HEK293 (cell line): ENCODE measurements around the gene KRT33A.

Experiments
- CTCF ChIA-PET: fragments of 350-600 bp; formaldehyde crosslinking; extraction: SDS; loops from one replicate; lab custom pipeline; 2021; ENCODE audit warnings: antibody characterized with exemption; lab: Yijun Ruan, JAX
- POLR2A ChIA-PET: fragments of 300-600 bp; formaldehyde crosslinking; extraction: SDS; loops from one replicate; lab custom pipeline; 2020; ENCODE audit warnings: antibody characterized with exemption, inconsistent platforms; lab: Yijun Ruan, JAX
- H3K27ac ChIP-seq: fragments of 200-500 bp; sonication (Bioruptor generic); 2 replicates; pipeline ENCODE4 v1.5.1; 2014; ENCODE audit warnings: low read depth, low read length, control low read depth, inconsistent platforms; ENCODE audit errors: extremely low read depth
- H3K36me3 ChIP-seq, 2 experiments: fragments of 200-500 bp in 1 of 2; sonication (Bioruptor generic) in 1 of 2; 1 replicate in 1 of 2; 2 replicates in 1 of 2; pipeline ENCODE4 v1.5.1; 2014 to 2017; ENCODE audit warnings: inconsistent platforms in 2 of 2, low read length in 2 of 2; ENCODE audit not compliant: control insufficient read depth in 2 of 2, insufficient read depth in 1 of 2
- H3K4me1 ChIP-seq: fragments of 200-500 bp; sonication (Bioruptor generic); 2 replicates; pipeline ENCODE4 v1.5.1; 2014; ENCODE audit warnings: mild to moderate bottlenecking, low read length, inconsistent platforms; ENCODE audit not compliant: control insufficient read depth, insufficient read depth
- H3K4me3 ChIP-seq: 2 replicates; pipeline ENCODE4 v1.5.1; 2011; ENCODE audit warnings: low read depth, mild to moderate bottlenecking, control low read depth, low read length, moderate library complexity
- H3K9me3 ChIP-seq: fragments of 200-500 bp; sonication (Bioruptor generic); 2 replicates; pipeline ENCODE4 v1.5.1; 2014; ENCODE audit warnings: low read depth, low read length, inconsistent platforms; ENCODE audit not compliant: control insufficient read depth, insufficient read depth
- ATF2 ChIP-seq: fragments of 450-650 bp; formaldehyde crosslinking; IDR thresholded peaks from 2 replicates; pipeline ENCODE4 v1.5.1; 2016; ENCODE audit warnings: missing biosample characterization, missing genetic modification characterization, low read depth
- ELK4 ChIP-seq: IDR thresholded peaks from 2 replicates; pipeline ENCODE4 v1.6.1; 2011; ENCODE audit warnings: mild to moderate bottlenecking, low read depth, low read length, borderline replicate concordance
- GFI1B ChIP-seq: fragments of 450-650 bp; formaldehyde crosslinking; IDR thresholded peaks from 2 replicates; pipeline ENCODE4 v1.5.1; 2016; ENCODE audit warnings: missing biosample characterization, missing genetic modification characterization
- GLIS1 ChIP-seq: fragments of 450-650 bp; formaldehyde crosslinking; IDR thresholded peaks from 2 replicates; pipeline ENCODE4 v1.5.1; 2016; ENCODE audit warnings: missing biosample characterization, missing genetic modification characterization
- HIC1 ChIP-seq: fragments of 450-650 bp; formaldehyde crosslinking; IDR thresholded peaks from 2 replicates; pipeline ENCODE4 v1.5.1; 2016; ENCODE audit warnings: missing biosample characterization, missing genetic modification characterization
- HOXC10 ChIP-seq: sonication (generic); formaldehyde crosslinking; IDR thresholded peaks from 2 replicates; pipeline ENCODE4 v1.8.1; 2023; ENCODE audit warnings: mild to moderate bottlenecking, missing genetic modification reagents
- MEIS1 ChIP-seq: sonication (generic); formaldehyde crosslinking; IDR thresholded peaks from 2 replicates; pipeline ENCODE4 v1.8.1; 2022; ENCODE audit warnings: missing genetic modification reagents, mild to moderate bottlenecking, borderline replicate concordance
- REPIN1 ChIP-seq: fragments of 450-650 bp; formaldehyde crosslinking; IDR thresholded peaks from 2 replicates; pipeline ENCODE4 v1.5.1; 2017; ENCODE audit warnings: missing biosample characterization, missing genetic modification characterization, low read depth
- SCRT1 ChIP-seq: fragments of 450-650 bp; formaldehyde crosslinking; IDR thresholded peaks from 2 replicates; pipeline ENCODE4 v1.5.1; 2016; ENCODE audit warnings: missing biosample characterization, missing genetic modification characterization, borderline replicate concordance
- YY1 ChIP-seq: fragments of 450-650 bp; formaldehyde crosslinking; IDR thresholded peaks from 2 replicates; pipeline ENCODE4 v1.5.1; 2018; ENCODE audit warnings: missing biosample characterization, missing genetic modification characterization
- ZNF112 ChIP-seq: fragments of 450-650 bp; formaldehyde crosslinking; IDR thresholded peaks from 2 replicates; pipeline ENCODE4 v1.5.0; 2017; ENCODE audit warnings: missing biosample characterization, missing genetic modification characterization
- ZNF138 ChIP-seq: fragments of 450-650 bp; formaldehyde crosslinking; IDR thresholded peaks from 2 replicates; pipeline ENCODE4 v1.5.1; 2016; ENCODE audit warnings: missing biosample characterization, missing genetic modification characterization, borderline replicate concordance
- ZNF146 ChIP-seq: fragments of 450-650 bp; formaldehyde crosslinking; IDR thresholded peaks from 2 replicates; pipeline ENCODE4 v1.5.1; 2016; ENCODE audit warnings: missing biosample characterization, missing genetic modification characterization
- ZNF148 ChIP-seq: fragments of 450-650 bp; formaldehyde crosslinking; IDR thresholded peaks from 2 replicates; pipeline ENCODE4 v1.5.0; 2017; ENCODE audit warnings: missing biosample characterization, missing genetic modification characterization, borderline replicate concordance
- ZNF155 ChIP-seq: fragments of 450-650 bp; formaldehyde crosslinking; IDR thresholded peaks from 2 replicates; pipeline ENCODE4 v1.5.1; 2016; ENCODE audit warnings: missing biosample characterization, missing genetic modification characterization
- ZNF175 ChIP-seq: fragments of 450-650 bp; formaldehyde crosslinking; IDR thresholded peaks from 2 replicates; pipeline ENCODE4 v1.5.1; 2016; ENCODE audit warnings: missing biosample characterization, missing genetic modification characterization
- ZNF19 ChIP-seq: fragments of 450-650 bp; formaldehyde crosslinking; IDR thresholded peaks from 2 replicates; pipeline ENCODE4; 2016; ENCODE audit warnings: missing biosample characterization, missing genetic modification characterization, low read depth
- ZNF223 ChIP-seq: fragments of 450-650 bp; formaldehyde crosslinking; IDR thresholded peaks from 2 replicates; pipeline ENCODE4 v1.5.1; 2016; ENCODE audit warnings: missing biosample characterization, missing genetic modification characterization
- ZNF266 ChIP-seq: fragments of 450-650 bp; formaldehyde crosslinking; IDR thresholded peaks from 2 replicates; pipeline ENCODE4 v1.5.1; 2016; ENCODE audit warnings: missing biosample characterization, missing genetic modification characterization, low read depth
- ZNF335 ChIP-seq: fragments of 450-650 bp; formaldehyde crosslinking; conservative IDR thresholded peaks from 2 replicates; pipeline ENCODE4 v1.5.1; 2016; ENCODE audit warnings: missing biosample characterization, missing genetic modification characterization
- ZNF548 ChIP-seq: fragments of 450-650 bp; formaldehyde crosslinking; IDR thresholded peaks from 2 replicates; pipeline ENCODE4 v1.5.1; 2016; ENCODE audit warnings: missing biosample characterization, missing genetic modification characterization
- ZNF626 ChIP-seq: fragments of 450-650 bp; sonication (Bioruptor Pico); formaldehyde crosslinking; IDR thresholded peaks from 2 replicates; pipeline ENCODE4 v1.5.1; 2018; ENCODE audit warnings: missing biosample characterization, missing genetic modification characterization, inconsistent platforms
- ZNF658 ChIP-seq: fragments of 450-650 bp; formaldehyde crosslinking; IDR thresholded peaks from 2 replicates; pipeline ENCODE4; 2016; ENCODE audit warnings: missing biosample characterization, missing genetic modification characterization
- ZNF704 ChIP-seq: fragments of 450-650 bp; formaldehyde crosslinking; IDR thresholded peaks from 2 replicates; pipeline ENCODE4 v1.5.1; 2016; ENCODE audit warnings: missing biosample characterization, missing genetic modification characterization
- ZNF792 ChIP-seq: fragments of 450-650 bp; formaldehyde crosslinking; IDR thresholded peaks from 2 replicates; pipeline ENCODE4 v1.5.1; 2016; ENCODE audit warnings: missing biosample characterization, missing genetic modification characterization
- ZNF837 ChIP-seq: fragments of 450-650 bp; formaldehyde crosslinking; IDR thresholded peaks from 2 replicates; pipeline ENCODE4 v1.5.1; 2016; ENCODE audit warnings: missing biosample characterization, missing genetic modification characterization
- ZNF843 ChIP-seq: fragments of 450-650 bp; formaldehyde crosslinking; IDR thresholded peaks from 2 replicates; pipeline ENCODE4 v1.5.1; 2016; ENCODE audit warnings: missing biosample characterization, missing genetic modification characterization

Gene KRT33A

GRCh38 chr17:41393826-41394225 lies 43.2 kb upstream of the KRT33A start (continued):
- no peak for TF ChIP-seq ZNF148
- TF ChIP-seq ZNF146 = no peak
- no peak for TF ChIP-seq HIC1 (tag by site-specific recombination)
- no peak for TF ChIP-seq ZNF112 (tag by site-specific recombination)
- TF ChIP-seq ZNF626 = no peak
- TF ChIP-seq ZNF658 (tag by site-specific recombination) = no peak
- no peak for TF ChIP-seq YY1 (tag by site-specific recombination)
- no peak for TF ChIP-seq ELK4
- TF ChIP-seq, all 188 proteins: peak for 0

GRCh38 chr17:41393294-41393693 lies 42.7 kb upstream of the KRT33A start:
- Histone ChIP-seq H3K4me3 (no peak overlapping the region), H3K4me1 (peaks cover 2% of the 10 kb centered on the region; the same call in 1 of the 2 replicates), H3K36me3 (no peaks in the 10 kb centered on the region), H3K27ac (no peak overlapping the region), H3K9me3 (no peaks in the 10 kb centered on the region)
- POLR2A ChIA-PET = no interaction called here
- CTCF ChIA-PET = no interaction called here
- TF ChIP-seq ZNF266 (tag by site-specific recombination) (no peak), ZNF155 (tag by site-specific recombination) (no peak), ZNF138 (tag by site-specific recombination) (no peak), ZNF335 (tag by site-specific recombination) (no peak), ZNF223 (tag by site-specific recombination) (no peak), GLIS1 (tag by site-specific recombination) (no peak), ZNF626 (no peak), ZNF837 (tag by site-specific recombination) (no peak), ZNF792 (no peak), ZNF843 (tag by site-specific recombination) (no peak), ZNF19 (tag by site-specific recombination) (no peak), ZNF175 (tag by site-specific recombination) (no peak), MEIS1 (CRISPR knock-in tag) (no peak)

GRCh38 chr17:41392278-41392677 lies 41.6 kb upstream of the KRT33A start:
- CTCF ChIA-PET = interaction anchor here (3.0 kb wide), 1 partner anchor 157 kb away, joined by 13 read pairs; no protein-coding TSS in a partner anchor
- POLR2A ChIA-PET = no interaction called here
- peaks cover 2% of the 10 kb centered on the region; the same call in 1 of the 2 replicates for H3K4me1 ChIP-seq
- TF ChIP-seq GFI1B (tag by site-specific recombination) = no peak
- TF ChIP-seq HOXC10 = no peak
- TF ChIP-seq SCRT1 (tag by site-specific recombination) = no peak
- no peak for TF ChIP-seq ZNF704 (tag by site-specific recombination)
- no peak for TF ChIP-seq ATF2 (tag by site-specific recombination)
- TF ChIP-seq ZNF548 (tag by site-specific recombination) = no peak
- no peak for TF ChIP-seq REPIN1

More at GRCh38 chr17:41392278-41392677, 41.6 kb upstream of the KRT33A start:
- H3K27ac ChIP-seq = no peak overlapping the region
- H3K4me3 ChIP-seq = no peak overlapping the region
- no peaks in the 10 kb centered on the region for H3K36me3 ChIP-seq
- H3K9me3 ChIP-seq = no peaks in the 10 kb centered on the region
